Measurements from ENCODE around the gene FAM228A.

- TF ChIP-seq POLR2AphosphoS5 (IDR thresholded peaks at IDR 0.05; ENCODE audit: borderline replicate concordance, low read depth, low read length) (no peak), EZH2 (IDR thresholded peaks at IDR 0.05) (no peak), FOXP2 (optimal IDR thresholded peaks at IDR 0.05; ENCODE audit: control extremely low read depth, extremely low read length, insufficient read depth) (no peak)
Measured at GRCh38 chr2:24152413-24153197, 22.2 kb upstream of the FAM228A start.
